ENCODE results near the gene PPP1R10.

The PPP1R10 gene

DNA sequence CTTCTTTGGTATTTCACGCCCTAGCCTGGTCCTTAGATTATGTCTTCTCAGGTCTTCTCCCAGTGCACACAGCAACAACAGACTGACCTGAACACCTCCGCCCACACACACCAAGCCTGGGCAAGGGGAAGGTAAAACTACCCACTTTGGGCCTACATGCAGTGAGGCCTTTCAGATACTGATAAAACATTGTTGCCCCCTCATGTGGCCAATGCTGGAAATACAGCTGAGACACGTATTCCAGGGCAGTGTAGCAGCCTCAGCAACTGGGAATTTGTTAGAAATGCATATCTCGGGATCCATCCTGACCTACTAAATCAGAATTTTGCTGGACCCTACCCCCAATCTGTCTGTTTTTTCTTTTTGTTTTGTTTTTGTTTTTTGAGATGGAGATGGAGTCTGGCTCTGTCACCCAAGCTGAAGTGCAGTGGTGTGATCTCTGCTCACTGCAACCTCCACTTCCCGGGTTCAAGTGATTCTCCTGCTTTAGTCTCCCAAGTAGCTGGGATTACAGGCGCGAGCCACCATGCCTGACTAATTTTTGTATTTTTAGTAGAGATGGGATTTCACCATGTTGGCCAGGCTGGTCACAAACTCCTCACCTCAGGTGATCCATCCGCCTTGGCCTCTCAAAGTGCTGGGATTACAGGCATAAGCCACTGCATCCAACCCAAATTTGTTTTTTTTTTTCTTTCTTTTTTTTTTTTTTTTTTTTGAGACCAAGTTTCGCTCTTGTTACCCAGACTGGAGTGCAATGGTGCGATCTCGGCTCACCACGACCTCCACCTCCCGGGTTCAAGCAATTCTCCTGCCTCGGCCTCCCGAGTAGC, 19.5 kb downstream of the PPP1R10 start:
- peak; percentile 67 for DNase-seq

DNA sequence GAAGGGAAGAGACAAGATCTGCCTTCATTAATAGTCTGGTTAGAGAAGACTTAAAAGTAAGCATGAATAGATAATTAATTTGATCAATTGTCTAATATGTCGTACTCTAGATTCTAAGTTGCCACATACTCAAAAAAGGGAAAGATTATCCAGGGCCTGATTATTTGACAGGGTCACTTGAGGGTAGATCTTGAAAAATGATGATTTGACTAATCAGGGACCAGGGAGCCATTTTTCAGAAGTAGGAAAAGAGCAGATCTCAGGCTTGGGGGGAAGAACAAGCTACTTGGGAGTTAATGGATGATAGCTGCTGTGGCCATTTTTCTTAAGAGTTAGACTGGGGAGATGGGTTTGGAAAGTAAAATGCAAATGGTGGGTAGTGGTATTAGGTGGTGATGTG, 24.8 kb downstream of the PPP1R10 start:
- no peak for DNase-seq

DNA sequence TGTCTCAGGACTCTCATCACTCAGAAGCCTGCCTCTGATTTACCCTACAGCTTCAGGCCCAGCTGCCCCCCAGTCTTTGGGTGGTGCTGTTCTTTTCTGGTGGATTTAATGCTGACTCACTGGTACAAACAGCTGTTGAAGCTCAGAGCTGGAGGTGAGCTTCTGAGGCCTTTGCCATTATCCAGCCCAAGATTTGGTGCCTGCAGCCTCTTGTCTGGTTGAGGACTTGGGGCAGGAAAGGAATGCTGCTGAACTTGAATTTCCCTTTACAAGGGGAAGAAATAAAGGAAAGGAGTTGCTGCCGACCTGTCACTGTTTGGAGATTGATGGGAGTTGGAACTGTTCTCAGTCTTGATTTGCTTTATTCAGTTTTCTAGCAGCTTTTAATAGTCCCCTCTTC, 26.0 kb downstream of the PPP1R10 start:
- no peak for DNase-seq

DNA sequence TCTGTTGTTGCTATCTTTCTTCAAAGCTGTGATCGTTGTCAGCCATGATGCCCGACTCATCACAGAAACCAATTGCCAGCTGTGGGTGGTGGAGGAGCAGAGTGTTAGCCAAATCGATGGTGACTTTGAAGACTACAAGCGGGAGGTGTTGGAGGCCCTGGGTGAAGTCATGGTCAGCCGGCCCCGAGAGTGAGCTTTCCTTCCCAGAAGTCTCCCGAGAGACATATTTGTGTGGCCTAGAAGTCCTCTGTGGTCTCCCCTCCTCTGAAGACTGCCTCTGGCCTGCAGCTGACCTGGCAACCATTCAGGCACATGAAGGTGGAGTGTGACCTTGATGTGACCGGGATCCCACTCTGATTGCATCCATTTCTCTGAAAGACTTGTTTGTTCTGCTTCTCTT, 26.5 kb downstream of the PPP1R10 start:
- DNase-seq: no peak

DNA sequence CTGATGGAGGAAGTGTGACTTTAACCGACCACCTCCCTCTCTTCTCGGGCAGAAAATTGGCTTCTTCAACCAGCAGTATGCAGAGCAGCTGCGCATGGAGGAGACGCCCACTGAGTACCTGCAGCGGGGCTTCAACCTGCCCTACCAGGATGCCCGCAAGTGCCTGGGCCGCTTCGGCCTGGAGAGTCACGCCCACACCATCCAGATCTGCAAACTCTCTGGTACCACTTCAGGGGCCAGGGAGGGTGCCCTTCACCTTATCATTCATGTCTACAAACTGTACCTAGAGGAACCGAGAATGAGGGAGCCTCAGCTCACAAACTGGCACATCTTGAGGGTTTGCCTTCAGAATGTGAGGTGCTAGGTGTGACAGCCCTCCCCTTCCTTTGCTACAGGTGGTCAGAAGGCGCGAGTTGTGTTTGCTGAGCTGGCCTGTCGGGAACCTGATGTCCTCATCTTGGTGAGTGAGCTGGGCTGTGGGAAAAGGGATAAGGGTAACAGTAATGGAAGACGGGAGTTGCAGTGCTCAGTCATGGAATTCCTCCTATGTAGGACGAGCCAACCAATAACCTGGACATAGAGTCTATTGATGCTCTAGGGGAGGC, 27.2 kb downstream of the PPP1R10 start:
- no peak for DNase-seq

DNA sequence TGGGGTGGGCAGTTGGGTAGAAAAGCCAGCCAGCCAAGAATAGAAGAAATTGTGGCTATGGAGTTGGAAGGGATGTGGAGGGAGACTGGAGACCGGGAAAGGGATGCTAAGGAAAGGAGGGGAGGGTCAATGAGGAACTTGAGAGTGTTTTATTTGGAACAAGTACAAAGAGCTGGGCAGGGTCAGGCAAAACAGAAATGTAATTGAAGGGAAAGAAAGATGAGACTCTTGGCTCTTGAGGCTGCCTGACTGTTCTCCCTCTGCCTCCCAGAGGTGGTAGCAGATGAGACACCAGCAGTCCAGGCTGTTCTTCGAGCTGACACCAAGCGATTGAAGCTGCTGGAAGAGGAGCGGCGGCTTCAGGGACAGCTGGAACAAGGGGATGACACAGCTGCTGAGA, 33.1 kb downstream of the PPP1R10 start:
- DNase-seq: no peak

DNA sequence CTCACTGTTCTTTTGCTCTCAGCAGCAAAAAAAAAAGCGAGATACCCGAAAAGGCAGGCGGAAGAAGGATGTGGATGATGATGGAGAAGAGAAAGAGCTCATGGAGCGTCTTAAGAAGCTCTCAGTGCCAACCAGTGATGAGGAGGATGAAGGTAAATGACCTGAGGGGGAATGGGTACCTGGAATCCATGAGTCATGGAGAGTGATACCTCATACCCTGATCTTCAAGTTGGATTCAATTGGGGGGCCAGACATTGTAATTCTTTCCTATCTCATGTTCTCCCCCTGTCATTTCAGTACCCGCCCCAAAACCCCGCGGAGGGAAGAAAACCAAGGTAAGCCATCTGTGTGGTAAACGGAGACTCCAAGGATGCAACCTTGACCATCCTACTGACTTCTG, 39.0 kb downstream of the PPP1R10 start:
- no peak for DNase-seq

DNA sequence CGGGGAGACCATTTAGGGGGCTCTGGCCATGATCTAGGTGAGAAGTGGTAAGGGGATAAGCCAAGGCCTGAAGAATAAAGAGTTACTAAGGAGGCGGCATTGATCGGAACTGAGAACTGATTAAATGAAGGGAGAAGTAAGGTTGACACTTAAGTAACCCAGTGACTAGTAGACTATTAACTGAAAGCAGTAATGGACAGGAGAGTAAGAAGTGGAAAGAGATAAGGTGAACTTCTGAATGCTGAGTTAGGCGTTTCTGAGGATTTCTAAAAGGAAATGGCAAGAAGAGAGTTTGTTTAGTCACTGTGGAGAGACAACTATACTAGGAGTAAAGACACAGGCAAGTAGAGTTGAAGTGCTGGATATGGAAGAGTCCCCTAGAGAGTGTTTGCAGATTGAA, 43.9 kb downstream of the PPP1R10 start:
- DNase-seq: no peak

DNA sequence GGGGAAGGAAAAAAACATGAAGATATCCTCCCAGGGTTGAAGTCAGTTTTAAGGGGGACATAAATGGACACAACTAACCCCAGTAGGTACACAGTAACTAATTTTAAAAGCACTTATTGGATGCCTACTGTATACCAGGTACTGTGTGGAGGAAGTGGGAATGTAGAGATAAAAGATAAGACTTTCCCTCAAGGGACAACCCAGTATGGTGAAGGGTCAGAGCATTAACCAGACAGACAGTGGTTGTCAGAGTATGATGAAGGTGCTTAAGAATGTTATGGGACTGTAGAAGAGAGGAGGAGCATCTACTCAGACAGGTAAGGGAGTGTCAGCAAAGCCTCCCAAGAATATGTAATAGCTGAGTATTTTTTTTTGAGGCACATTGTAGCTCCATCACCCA, 44.9 kb downstream of the PPP1R10 start:
- DNase-seq: no peak

DNA sequence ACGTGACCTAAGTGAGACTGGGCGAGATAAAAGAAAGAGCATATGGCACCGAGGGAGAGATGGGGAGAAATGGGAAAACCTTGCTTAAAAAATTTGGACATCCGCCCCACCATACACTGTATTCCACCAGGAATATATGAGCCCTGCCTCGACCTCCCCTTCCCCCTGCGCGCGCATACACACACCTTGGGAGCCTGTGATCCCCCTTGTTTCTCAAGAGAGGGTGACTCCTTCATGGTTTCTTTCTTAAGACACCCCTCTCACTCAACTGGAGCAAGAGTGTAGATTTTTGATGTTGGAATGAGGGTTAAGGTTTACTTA, 45.3 kb downstream of the PPP1R10 start:
- DNase-seq: no peak

DNA sequence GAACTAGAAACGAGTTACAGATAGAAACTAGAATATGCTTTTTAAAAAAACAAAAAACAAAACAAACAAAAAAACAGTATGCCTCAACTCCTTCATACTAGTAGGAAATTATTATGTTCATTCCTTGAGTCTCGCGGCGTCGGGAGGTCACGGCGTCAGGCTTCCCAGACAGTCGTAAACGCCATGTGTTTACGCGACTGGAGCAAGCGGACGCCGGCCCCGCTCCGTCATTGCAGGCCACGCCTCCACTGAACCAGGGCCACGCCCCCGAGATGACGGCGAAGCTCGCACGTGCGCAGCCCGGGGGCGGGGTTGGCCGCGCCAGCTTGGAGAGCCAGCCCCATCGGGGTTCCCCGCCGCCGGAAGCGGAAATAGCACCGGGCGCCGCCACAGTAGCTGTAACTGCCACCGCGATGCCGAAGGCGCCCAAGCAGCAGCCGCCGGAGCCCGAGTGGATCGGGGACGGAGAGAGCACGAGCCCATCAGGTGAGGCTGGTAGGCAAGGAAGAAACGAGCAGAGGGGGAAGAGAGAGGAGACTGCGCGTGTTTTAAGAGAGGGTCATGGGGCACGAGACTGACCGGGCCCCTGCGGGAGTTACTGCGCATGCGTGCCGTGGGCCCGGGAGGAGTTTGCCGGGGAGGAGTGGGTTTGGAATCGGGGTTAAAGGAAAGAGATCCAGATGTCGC, 45.8 kb downstream of the PPP1R10 start, which contains the start of gene ABCF1:
Gene ABCF1, plus strand, starts transcription at position 368 of the 687 bp plus-strand sequence. Its CDS starts 46 bp downstream, at position 414.
- DNase-seq: peak; percentile 99

DNA sequence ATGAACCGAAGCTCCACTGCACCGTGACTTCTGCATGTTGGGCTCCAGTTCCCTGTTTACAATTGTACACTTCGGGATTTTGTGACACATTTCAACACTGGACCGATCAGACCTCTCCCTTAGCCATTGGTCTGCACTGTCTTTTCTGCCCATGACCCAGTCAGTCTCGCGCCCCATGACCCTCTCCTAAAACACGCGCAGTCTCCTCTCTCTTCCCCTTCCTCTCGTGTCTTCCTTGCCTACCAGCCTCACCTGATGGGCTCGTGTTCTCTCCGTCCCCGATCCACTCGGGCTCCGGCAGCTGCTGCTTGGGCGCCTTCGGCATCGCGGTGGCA, 46.3 kb downstream of the PPP1R10 start:
- DNase-seq: no peak

DNA sequence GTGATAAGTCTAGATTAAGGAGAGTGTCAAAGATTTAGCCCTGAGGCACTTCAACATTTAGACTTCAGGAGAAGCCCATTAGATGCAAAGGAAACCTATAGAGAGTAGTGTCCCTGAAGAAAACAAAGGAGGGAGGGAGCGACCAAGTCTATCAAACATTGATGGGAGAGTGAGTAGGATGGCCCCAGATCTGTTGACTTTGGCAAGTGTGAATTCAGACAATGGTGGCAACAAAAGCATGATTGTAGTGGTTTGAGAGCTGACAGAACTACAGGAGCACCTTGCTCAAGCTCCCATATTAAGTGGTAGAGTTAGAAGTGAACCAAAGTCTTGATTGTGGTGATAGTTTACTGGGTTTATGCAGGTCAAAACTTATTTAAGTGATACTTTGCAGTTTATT, 46.8 kb downstream of the PPP1R10 start:
- no peak for DNase-seq

DNA sequence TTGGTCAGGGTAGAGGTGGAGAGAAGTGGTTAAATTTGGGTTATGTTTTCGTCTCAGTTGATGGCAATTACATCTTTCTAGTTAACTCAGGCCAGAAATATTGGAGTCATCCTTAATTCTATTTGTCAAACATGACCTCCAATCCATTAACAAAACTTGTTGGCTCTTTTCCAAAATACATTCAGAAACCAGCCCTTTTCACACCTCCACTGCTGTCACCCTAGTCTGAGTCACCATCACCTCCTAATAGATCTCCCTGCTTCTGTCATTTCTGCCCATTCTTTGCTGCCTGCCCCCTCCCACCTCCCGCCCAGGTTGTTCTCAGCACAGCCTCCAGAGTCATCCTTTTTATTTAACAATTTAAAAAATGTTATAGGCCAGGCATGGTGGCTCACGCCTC, 48.8 kb downstream of the PPP1R10 start:
- no peak for DNase-seq

DNA sequence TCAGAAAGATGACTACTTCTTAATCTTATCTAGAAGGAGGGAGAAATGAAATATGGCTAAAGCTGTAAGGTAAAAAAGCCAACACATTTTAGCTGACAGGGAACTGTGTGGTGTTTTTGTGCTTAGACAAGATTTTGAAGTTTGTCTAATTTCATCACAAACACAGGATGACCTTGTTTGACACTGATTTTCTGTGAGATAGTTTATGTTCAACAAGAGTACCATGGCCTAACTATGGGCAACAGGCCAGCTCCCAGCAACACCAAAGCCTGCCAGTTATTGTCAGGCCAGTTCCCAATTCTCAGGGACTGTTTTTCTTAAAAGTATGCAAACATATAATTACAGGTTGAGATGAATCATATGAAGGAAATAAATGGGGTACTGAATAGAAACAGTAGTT, 51.3 kb downstream of the PPP1R10 start:
- no peak for DNase-seq

DNA sequence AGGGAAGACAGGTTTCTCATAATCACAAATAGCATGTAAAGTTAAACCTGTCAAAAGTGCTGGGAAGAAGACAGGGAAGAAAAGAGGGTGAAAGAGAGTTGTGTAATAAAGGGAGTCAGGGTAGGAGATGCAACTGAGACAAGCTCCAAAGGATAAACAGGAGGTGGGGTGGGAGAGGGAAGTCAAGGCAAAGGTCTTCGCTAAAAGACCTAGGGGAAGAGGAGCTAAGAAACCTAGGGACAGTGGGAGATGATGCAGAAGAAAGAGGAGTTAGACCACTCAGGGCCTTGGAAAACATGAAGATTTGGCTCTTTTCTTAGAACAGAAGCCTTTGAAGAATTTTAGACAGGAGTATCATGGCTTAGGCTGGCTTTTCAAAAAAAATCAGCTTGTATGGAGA, 52.9 kb downstream of the PPP1R10 start:
- DNase-seq: no peak

DNA sequence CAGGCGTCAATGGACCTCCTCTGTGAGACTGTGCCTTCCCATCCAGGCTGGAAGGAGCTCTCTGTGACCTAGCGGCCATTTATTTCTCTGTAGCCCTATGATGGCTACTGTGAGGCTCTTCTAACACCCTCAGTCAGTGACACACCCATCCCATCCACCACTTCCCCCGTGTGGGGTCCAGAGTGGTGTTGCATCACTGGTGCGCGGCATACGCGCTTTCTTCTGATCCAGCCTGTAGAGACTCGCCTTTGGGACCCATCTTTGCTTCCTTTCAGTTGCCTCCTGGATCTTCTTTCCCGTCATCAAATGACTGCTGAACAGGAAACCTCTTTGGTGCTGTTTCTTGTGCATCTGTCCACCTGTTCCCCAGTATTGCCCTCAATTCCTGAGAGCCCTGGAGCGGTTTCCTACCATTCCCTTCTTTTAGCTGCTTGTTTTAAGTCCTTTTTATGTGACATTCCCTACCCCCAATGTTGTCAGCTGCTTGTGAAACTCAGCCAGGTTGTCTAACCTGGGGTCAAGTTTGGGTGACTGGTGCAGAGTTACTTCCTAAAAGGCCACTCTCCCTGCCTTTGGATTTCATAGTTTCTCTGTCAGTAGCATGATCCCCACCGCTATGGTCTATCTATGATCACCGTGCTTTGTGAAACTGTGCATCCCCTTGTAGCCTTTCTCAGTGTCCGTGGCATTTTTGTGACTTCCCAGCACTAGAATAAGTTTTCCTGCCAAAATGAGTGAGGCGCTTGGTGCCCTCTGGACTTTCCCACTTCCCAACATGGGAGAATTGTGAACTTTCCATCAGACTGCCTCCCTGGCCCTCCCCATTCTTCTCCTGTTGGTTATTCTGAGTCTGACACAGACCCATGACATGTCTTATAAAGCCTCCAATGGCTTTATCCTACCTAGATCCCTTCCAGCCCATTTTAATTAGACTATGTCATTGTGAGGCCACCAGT, 54.3 kb downstream of the PPP1R10 start:
- DNase-seq: no peak

DNA sequence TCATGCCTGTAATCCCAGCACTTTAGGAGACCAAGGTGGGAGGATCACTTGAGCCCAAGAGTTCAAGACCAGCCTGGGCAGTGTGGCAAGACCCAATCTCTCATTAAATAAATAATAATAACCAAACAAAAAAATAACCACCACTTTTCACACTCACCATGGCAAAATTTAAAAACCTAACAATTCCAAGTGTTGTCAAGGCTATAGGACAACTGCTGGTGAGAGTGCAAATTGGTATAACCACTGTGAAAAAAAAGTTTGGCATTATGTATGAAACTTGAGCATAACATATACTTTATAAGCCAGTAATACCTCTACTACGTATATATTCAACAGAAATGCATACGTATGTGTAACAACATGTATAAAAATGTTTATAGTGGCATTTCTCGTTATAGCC, 56.1 kb downstream of the PPP1R10 start:
- no peak for DNase-seq

DNA sequence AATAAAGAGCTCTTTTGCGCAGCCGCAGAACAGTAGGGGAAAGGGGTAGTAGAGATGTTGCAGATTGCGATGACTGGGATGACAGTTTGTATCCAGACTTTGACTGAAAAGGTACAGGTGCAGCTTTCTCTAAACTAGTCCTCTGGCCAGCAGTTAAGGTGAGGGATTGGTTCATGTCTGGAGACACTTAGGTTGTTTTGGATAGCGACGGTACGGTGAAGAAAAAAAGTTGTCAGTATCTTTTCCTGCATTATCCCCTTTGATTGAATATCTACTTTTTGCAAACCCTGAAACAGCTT, 59.4 kb downstream of the PPP1R10 start:
- peak; percentile 40 for DNase-seq

DNA sequence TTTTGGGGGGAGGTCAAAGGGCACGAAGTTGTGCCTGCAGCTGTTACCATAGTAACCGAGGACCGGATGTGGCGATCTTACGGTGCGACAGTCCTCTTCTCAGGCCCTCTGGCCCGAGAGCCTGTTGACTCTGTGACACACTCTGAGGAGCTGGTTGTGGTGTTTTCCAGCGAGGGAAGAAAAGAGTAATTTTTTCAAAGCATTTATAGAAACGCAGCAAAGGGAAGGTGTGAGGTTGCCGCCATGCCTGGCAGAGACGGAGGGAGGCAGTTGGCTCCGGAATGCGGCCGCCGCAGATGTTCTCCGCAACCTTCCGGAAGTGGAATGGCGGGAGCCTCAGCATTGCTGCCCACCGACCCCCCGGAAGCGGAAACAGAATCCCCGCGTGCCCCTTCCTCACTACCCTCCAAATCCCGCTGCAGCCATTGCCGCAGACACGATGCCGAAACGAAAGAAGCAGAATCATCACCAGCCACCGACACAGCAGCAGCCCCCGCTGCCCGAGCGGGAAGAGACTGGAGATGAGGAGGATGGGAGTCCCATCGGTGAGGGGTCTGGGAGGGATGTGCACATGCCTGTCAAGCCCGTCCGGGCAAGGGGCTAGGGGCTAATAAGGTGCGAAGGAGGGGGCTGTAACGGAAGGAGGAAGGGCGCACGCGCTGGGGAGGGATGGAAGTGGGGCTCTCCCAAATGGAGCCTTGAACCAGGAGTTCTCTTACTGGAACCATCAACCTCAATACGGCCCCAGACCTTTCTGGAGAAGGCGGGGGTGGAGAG, 59.9 kb downstream of the PPP1R10 start, which contains the start of gene PRR3:
Gene PRR3, plus strand, starts transcription at position 390 of the 777 bp plus-strand sequence. Its CDS starts 50 bp downstream, at position 440.
- peak; percentile 71 for DNase-seq

DNA sequence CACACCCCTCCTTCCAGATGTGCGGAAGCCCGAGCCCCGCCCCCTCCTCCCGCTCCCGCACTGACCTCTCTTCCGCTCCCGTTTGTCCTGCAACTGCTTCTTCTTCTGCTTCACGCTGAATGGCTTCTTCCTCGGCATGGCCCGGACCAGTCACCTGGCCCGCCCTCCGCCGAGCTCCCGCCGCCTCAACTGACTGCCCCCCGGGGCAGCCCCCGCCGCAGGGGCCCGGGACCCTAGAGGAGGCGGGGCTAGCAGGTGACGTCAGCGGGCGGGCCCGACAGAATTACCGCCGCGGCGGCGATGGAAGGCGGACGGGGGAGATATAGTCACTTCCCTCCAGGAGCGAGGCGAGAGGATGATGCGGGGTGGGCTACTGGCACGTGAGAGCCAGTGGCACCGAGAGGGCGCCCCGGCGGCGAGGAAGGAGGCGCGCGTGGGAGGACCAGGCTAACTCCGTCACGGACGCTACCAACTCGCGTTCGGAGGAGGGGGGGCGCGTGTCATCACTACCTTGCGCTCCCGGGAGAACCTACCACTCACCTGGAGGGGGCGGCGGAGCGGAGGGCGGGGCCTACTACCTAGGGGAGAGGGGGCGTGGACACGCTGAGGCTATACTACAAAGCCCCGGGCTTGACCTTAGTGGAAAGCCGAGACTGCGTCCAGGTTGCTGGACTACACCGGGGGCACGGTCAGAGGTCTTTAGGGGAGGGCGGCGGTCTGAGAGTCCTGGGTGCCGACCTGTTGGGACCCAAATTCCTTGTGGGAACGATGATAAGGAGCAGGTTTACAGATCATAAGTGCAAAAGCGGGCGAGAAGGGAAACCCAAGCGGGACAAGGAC, 60.8 kb downstream of the PPP1R10 start, which contains the start of gene GNL1:
Gene GNL1, minus strand, starts transcription at position 424 of the 840 bp plus-strand sequence. Its CDS starts 286 bp downstream, at position 138.
- peak; percentile 99 for DNase-seq

DNA sequence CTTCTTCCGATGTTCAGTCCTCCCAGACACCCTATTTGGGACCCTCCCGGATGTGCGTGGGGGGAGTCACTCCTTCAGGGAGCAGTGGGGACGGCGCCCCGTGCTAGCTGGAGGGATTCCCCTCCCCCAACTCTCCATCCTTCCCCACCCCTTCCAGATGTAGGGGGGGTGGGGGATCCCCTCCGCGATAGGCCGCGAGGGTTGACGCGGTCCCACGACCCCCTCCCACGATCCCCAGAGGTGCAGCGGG, 61.3 kb downstream of the PPP1R10 start:
- DNase-seq: no peak
